ENCODE measurements around the gene DOCK1. TPM values are rescaled to one million over a fixed set of nuclear protein-coding genes. Genes with fewer than 3 reads are reported as not detected.
"Not testable (repeated sequence)": the region's sequence is repeated elsewhere in the genome, so short reads cannot be mapped to it uniquely, and the experiment has no call there.

The DOCK1 gene
- total RNA-seq, 1 donor from 2014 or later: 44.9 TPM

DNA sequence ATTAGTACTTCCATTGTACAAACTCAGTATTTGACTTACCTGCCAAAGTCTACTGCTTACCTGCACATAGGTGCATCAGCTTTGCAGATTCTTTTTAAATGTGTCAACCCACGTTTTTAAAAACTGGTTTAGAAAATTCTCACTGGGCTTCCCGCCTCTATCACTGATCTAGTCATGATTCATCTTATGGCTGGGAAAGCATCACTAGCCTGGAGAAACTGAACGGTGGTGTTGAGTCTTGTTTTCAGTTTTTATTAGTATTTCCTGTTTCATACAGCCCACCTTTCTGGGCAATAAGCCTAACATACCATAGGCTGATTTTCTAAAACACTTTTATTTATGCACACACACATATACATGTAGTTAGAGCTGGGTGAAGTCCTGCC, 19.7 kb downstream of the DOCK1 start:
- no peak for DNase-seq (ENCODE audit: low spot score)

DNA sequence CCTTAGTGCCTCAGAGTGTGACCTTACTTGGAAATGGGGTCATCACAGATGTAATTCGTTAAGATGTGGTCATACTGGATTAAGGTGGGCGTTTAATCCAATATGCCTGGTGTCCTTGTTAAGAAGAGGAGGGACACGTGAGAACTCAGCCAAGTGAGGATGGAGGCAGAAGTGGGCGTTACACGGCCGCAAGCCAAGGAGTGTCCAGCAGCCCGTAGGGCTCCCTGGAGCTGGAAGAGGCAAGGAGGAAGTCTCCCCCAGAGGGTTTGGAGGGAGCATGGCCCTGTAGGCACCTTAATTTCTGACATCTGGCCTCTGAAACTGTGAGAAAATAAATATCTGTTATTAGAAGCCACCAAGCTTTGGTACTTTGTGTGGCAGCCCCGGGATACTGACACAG, 21.3 kb downstream of the DOCK1 start:
- no peak for DNase-seq (ENCODE audit: low spot score)

GRCh38 chr10:126927799-126928198, 22.6 kb downstream of the DOCK1 start:
- no peak for DNase-seq (ENCODE audit: low spot score)

GRCh38 chr10:126928274-126928673, 23.0 kb downstream of the DOCK1 start:
- DNase-seq (ENCODE audit: low spot score): no peak

DNA sequence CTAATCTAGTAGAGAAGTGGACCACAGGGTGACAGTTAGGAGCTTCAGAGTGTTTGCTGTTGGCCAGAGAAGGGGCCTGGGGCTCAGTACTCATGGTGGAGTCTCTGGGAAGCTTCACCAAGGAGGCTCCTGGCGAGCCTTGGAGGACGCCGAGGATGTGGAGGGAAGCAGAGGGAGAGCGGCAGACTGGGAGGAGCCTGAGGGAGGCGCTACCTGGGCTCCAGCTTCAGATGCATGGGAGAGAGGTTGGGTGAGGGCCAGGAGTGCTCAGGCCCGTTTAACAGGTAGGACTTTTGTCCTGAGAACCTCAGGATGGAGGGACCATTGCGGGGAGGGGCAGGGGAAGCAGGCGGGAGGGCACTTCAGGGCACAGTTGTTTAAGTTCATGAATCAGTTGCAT, 24.2 kb downstream of the DOCK1 start:
- DNase-seq (ENCODE audit: low spot score): no peak

GRCh38 chr10:126930131-126930882, 25.1 kb downstream of the DOCK1 start:
- no peak for DNase-seq (ENCODE audit: low spot score)

DNA sequence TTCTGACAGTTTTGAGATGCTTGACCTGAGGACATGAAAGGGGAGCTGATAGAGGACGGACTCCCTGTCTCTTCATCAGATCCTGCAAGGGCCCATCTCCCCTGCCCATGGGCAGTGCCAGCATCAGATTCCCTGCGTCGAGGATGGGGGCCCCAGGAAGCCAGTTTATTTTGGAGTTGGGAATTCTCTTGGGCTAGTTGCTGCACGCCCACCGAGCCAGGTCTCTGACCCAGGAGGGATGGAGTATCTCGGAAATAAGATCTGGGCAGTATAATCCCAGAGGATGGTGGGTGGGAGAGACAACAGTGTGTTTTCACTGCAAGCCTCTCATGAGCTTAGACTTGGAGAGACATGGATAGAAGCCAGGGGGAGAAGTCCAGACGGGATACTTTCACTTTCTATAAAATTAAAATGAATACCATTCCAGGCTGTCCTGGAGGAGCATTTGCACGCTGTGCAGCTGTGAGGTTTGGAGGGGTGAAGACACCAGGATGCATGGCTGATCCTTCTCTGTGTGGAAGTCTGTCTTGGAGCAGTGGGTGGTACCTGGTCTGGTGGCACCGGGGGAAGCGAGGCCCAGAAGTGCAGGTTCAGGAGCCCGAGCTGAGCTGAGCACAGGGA, 25.8 kb downstream of the DOCK1 start:
- no peak for DNase-seq (ENCODE audit: low spot score)

GRCh38 chr10:126931544-126931943, 26.3 kb downstream of the DOCK1 start:
- DNase-seq (ENCODE audit: low spot score): no peak

GRCh38 chr10:126932516-126932915, 27.3 kb downstream of the DOCK1 start:
- no peak for DNase-seq (ENCODE audit: low spot score)

GRCh38 chr10:126933116-126933515, 27.9 kb downstream of the DOCK1 start:
- no peak for DNase-seq (ENCODE audit: low spot score)

DNA sequence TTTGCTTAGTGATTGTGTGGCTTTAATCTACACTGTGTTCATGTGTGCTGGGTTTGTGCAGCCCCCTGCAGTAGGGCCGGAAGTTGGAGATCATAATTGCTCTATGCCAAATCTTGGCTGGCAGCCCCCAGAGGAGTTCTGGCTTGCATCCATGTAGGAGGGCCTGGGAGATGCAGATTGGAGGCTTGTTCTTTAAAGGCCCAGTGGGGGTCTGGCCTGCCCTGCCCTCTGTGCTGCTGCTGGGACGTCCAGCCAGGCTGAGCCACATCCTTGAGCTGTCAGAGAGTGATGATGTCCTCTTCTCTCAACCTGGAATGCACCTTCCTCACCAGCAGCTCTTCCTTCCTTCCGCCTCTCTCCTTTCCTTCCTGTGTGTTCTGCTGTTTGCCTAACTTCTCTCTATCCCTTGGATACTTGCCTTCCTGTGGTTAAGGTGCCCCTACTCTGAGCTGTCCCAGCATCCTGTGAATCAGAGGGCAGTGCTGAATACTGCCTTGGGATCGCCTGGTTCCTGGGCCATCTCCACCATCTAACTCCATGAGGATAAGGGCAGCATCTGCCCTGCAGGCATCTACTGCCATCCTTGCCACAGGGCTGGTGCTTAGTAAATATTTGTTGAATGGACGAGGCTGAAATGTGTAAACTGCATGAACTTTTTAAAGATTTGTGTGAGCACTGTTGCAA, 30.2 kb downstream of the DOCK1 start:
- DNase-seq (ENCODE audit: low spot score): no peak

GRCh38 chr10:126937026-126937425, 31.8 kb downstream of the DOCK1 start:
- no peak for DNase-seq (ENCODE audit: low spot score)

- DNase-seq (ENCODE audit: low spot score): not testable (repeated sequence)
Measured at GRCh38 chr10:126938121-126938520, 32.9 kb downstream of the DOCK1 start.

GRCh38 chr10:126939706-126940105, 34.5 kb downstream of the DOCK1 start:
- DNase-seq (ENCODE audit: low spot score): no peak

- DNase-seq (ENCODE audit: low spot score): no peak
Measured at GRCh38 chr10:126940670-126941310, 35.6 kb downstream of the DOCK1 start.

- no peak for DNase-seq (ENCODE audit: low spot score)
Measured at GRCh38 chr10:126944191-126944590, 39.0 kb downstream of the DOCK1 start.

GRCh38 chr10:126945351-126946030, 40.3 kb downstream of the DOCK1 start:
- no peak for DNase-seq (ENCODE audit: low spot score)

- DNase-seq (ENCODE audit: low spot score): no peak
Measured at GRCh38 chr10:126946746-126947145, 41.5 kb downstream of the DOCK1 start.

- DNase-seq (ENCODE audit: low spot score): no peak
Measured at GRCh38 chr10:126948355-126949160, 43.3 kb downstream of the DOCK1 start.

DNA sequence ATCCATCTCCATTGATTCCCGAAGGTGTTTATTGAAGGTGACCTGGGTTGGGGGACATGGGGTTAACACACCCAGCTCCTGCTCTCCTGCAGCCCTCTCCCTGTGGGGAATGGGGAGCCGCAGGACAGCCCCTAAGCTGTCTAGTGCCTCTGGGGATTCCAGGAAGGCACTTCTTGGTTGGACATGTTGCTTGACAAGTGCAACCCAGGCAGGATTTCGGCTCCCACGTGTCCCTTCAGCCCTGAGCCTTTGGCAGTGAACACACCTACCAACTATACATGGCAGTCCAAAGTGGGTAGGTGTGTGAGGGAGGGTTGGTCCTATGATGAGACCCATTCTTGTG, 43.9 kb downstream of the DOCK1 start:
- DNase-seq (ENCODE audit: low spot score): no peak

DNA sequence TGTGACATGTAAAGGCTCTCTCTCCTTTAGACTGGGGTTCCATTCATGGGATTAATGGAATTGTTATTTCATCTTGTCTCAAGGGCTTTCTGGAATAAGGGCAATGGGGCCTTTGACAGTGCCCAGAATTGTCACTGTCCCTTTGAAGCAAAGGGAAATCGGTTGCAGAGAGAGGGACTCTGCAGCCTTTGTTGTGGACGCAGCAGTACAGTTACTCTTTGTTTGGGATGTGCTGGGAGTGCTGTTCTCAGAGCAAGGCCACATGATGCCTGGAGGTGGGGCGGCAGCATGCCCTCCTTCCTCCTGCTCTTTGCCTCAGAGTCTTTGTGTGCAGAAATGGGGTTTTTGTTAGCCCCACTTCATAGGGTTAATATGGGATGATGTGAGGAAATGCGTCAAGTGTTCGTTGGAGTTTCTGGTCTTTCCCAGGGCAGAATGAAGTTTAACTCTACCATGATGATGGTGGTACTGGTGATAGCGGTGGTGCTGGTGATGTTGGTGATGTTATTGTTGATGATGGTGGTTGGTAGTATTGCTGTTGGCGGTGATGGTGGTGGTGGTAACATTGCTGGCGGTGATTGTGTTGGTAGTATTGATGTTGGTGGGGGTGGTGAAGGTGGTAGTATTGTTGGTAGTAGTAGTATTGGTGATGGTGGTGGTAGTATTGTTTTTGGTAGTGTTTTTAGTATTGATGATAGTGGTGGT, 45.3 kb downstream of the DOCK1 start:
- DNase-seq (ENCODE audit: low spot score): no peak
